Suppressor macrophage (primary cell): ENCODE measurements around the gene HOXC9.

Source experiments
- DNase-seq, 4 experiments: peaks; one replicate each; pipeline ENCODE4 v3.0.0-alpha.2; 2020 to 2022

The HOXC9 gene

GRCh38 chr12:53988541-53989226 lies 11.3 kb upstream of the HOXC9 start:
- no peak for DNase-seq

GRCh38 chr12:53989227-53990113 lies 10.5 kb upstream of the HOXC9 start:
- DNase-seq, result peak; percentile 34 to 62 (median 44)

GRCh38 chr12:53990311-53991076 lies 9.5 kb upstream of the HOXC9 start:
- DNase-seq, result no peak

- no peak for DNase-seq
These were observed 8.9 kb upstream of the HOXC9 start for GRCh38 chr12:53991077-53991460.

- DNase-seq, result no peak
These were observed 7.5 kb upstream of the HOXC9 start for GRCh38 chr12:53992377-53992889.

GRCh38 chr12:53993162-53994008 lies 6.6 kb upstream of the HOXC9 start:
- DNase-seq, result peak in 2 of 4 experiments; percentile 19 to 30

- no peak for DNase-seq
These were observed 6.0 kb upstream of the HOXC9 start for GRCh38 chr12:53994009-53994263.

- DNase-seq, result no peak
These were observed 5.5 kb upstream of the HOXC9 start for GRCh38 chr12:53994264-53995001.

GRCh38 chr12:53995002-53995377 lies 5.0 kb upstream of the HOXC9 start:
- DNase-seq, result peak in 2 of 4 experiments; percentile 17 to 23

GRCh38 chr12:53995378-53996239 lies 4.4 kb upstream of the HOXC9 start:
- DNase-seq, result peak in 2 of 4 experiments; percentile 35 to 45

- DNase-seq, result no peak
These were observed 3.4 kb upstream of the HOXC9 start for GRCh38 chr12:53996240-53997203.

GRCh38 chr12:53997204-53998109 lies 2.5 kb upstream of the HOXC9 start:
- DNase-seq, result no peak

- no peak for DNase-seq
These were observed 1.7 kb upstream of the HOXC9 start for GRCh38 chr12:53998110-53998899.

- DNase-seq, result no peak
These were observed 1.1 kb upstream of the HOXC9 start for GRCh38 chr12:53998900-53999236.

- DNase-seq, result no peak
These were observed 324 bp upstream of the HOXC9 start for GRCh38 chr12:53999559-54000115.

GRCh38 chr12:54001283-54002187 lies 1.6 kb downstream of the HOXC9 start:
- DNase-seq, result no peak
